IPS-15b (cell line): ENCODE measurements around the gene ZNF418.
A peak's percentile ranks its signal among the peaks of the same experiment; 100 is the strongest.

Experiments used
- H3K27me3 ChIP-seq: one replicate; pipeline ENCODE4 v1.6.1; 2013; ENCODE audit warnings: low read length; ENCODE audit not compliant: control insufficient read depth, insufficient read depth
- H3K36me3 ChIP-seq: one replicate; pipeline ENCODE4 v1.6.1; 2013; ENCODE audit warnings: low read length; ENCODE audit not compliant: control insufficient read depth, insufficient read depth
- H3K4me1 ChIP-seq: one replicate; pipeline ENCODE4 v1.6.1; 2013; ENCODE audit warnings: mild to moderate bottlenecking, low read length; ENCODE audit not compliant: control insufficient read depth, insufficient read depth
- H3K4me3 ChIP-seq: one replicate; pipeline ENCODE4 v1.5.1; 2013; ENCODE audit warnings: low read depth, low read length
- H3K9ac ChIP-seq: one replicate; pipeline ENCODE4 v1.6.1; 2013; ENCODE audit warnings: low read depth, mild to moderate bottlenecking, low read length
- H3K9me3 ChIP-seq: one replicate; pipeline ENCODE4 v1.6.1; 2013; ENCODE audit warnings: mild to moderate bottlenecking, low read length; ENCODE audit not compliant: control insufficient read depth, insufficient read depth

ZNF418 gene

DNA sequence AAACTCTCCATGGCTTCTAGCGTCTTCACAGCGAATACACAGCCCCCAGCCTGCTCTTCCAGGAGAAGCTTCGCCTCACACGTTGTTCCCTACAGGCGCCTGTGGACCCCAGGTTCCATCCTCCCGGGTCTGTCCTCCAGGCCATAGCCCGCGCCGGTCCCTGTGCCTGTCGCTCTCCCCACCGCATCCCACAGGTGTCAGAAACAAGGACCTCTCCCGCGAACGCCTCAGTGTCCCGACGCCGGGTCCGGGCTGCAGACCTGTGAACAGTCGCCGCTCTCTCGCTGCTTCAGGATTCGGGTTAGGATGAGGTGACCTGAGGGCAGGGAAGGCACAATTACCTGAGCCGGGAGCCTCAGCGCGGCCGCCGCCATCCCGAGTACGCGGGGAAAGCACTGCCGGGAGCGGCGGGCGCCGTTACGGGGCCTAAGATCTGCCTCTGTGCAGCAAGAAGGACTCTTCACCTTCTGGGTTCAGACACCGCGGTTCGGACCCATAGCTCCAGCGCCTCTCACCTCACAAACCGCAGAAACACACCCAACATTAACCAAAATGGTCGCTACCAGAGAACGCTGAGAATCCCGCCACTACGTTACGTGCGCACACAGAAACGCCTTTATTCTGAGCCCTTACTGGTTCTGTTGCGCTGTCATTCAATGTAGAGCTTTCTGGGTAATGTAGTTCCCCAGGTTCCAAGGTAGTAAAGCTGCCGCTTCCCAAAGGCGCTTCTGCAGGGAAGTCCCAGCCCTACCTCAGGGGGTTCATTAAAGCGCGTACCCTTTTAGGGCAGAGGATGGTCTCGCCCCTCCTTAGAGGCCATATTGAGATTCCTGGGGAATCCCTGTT lies at the start of gene ZNF418:
Gene ZNF418 (minus strand): TSS at position 583 of the 846 bp plus-strand sequence. CDS start 1,580 bp downstream, outside the sequence.
- H3K9ac ChIP-seq = peak within 1 kb of the TSS; percentile 96
- H3K9me3 ChIP-seq = no peaks in the 10 kb centered on the region
- H3K36me3 ChIP-seq = peaks cover 21% of the 10 kb centered on the region

DNA sequence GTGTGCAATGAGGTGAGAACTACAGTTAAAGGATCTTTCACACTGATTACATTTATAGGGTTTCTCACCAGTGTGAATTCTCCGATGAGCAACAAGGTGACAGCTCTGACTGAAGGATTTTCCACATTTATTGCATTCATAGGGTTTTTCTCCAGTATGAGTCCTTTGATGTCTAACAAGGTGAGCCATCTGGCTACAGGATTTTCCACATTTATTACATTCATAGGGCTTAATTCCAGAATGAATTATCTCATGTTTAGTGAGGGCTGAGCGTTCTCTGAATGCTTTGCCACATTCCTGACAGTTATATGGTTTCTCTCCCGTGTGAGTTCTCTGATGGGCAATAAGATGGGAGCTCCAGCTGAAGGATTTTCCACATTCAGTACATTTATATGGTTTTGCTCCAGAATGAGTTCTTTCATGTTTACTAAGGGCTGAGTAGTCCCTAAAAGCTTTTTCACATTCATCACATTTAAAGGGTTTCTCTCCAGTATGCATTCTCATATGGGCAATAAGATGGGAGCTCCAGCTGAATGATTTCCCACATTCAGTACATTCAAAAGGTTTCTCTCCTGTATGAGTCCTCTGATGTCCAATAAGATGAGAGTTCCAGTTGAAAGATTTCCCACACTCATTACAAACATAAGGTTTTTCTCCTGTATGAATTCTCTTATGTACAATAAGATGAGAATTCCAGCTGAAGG lies 43.5 kb upstream of the ZNF418 start:
- Histone ChIP-seq H3K36me3 (peaks cover 27% of the 10 kb centered on the region), H3K4me3 (no peak overlapping the region), H3K9me3 (peaks cover 69% of the 10 kb centered on the region), H3K4me1 (no peaks in the 10 kb centered on the region), H3K27me3 (no peaks in the 10 kb centered on the region), H3K9ac (no peak overlapping the region)

More for the DNA sequence above, at the start of gene ZNF418:
- Histone ChIP-seq H3K4me3 (peak within 1 kb of the TSS; percentile 89), H3K4me1 (peaks cover 2% of the 10 kb centered on the region), H3K27me3 (no peaks in the 10 kb centered on the region)

DNA sequence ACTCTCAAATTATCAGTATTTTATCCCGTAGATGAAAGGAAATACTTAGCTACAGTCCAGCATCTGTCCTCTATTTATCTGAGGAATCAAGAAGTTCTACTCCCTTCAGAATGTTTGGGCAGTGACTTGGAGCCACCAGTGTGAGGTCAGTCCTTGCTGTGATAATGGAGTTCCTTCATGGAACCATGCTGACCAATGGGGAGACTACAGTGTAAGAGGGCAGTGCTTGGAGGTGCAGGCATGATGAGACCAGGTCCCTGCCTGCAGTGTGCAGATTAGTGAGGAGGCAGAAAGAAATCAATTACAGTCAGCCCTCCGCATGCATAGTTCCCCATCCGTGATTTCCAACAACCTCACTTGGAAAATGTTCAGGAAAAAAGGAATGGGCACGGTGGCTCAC lies 39.2 kb upstream of the ZNF418 start, which contains the start of gene C19orf18:
Gene C19orf18 (minus strand): TSS at position 101 of the 400 bp plus-strand sequence. CDS start 102 bp downstream, outside the sequence.
- Histone ChIP-seq H3K9me3 (peaks cover 42% of the 10 kb centered on the region), H3K36me3 (no peaks in the 10 kb centered on the region), H3K9ac (no peak within 1 kb of the TSS)

DNA sequence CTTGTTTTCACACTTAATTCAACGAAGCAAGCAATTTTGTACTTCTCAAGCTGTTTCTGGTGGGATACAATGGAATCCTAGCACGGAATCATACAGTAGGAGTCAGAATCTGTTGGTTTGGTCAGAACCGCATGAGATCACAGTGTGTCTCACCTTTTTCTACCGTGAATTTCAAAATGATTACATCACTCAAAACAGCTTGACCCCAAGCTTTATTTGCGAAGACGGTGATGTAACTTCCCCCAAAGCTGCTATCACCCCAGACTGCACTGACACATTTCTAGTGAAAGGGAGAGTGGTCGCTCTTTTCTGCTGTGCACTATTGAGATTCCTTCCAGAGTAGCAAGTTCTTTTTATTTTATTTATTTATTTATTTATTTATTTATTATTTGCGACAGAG lies 29.6 kb upstream of the ZNF418 start:
- H3K9me3 ChIP-seq = peaks cover 3% of the 10 kb centered on the region
- no peaks in the 10 kb centered on the region for H3K4me1 ChIP-seq
- no peaks in the 10 kb centered on the region for H3K36me3 ChIP-seq
- no peak overlapping the region for H3K9ac ChIP-seq
- H3K4me3 ChIP-seq = no peak overlapping the region
- no peaks in the 10 kb centered on the region for H3K27me3 ChIP-seq

More for the DNA sequence above, 39.2 kb upstream of the ZNF418 start, which contains the start of gene C19orf18:
- Histone ChIP-seq H3K4me3 (no peak within 1 kb of the TSS), H3K27me3 (no peaks in the 10 kb centered on the region), H3K4me1 (no peaks in the 10 kb centered on the region)

DNA sequence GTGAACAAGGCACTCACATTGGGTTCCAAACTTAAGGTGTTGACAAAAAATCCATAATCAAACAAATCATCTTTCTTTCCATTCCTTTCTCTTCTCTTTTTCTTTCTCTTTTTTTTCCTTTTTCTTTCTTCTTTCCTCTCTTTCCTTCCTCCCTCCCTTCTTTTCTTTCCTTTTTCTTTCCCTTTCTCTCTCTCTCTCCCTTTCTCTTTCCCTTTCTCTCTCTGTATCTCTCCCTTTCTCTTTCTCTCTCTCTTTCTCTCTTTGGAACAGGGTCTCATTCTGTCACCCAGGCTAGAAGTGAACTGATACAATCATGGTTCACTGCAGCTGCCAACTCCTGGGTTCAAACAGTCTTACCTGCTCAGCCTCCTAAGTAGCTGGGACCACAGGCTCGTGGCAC lies 26.6 kb upstream of the ZNF418 start:
- no peaks in the 10 kb centered on the region for H3K36me3 ChIP-seq
- H3K4me3 ChIP-seq = no peak overlapping the region
- no peaks in the 10 kb centered on the region for H3K4me1 ChIP-seq
- no peaks in the 10 kb centered on the region for H3K27me3 ChIP-seq
- no peaks in the 10 kb centered on the region for H3K9me3 ChIP-seq
- no peak overlapping the region for H3K9ac ChIP-seq

DNA sequence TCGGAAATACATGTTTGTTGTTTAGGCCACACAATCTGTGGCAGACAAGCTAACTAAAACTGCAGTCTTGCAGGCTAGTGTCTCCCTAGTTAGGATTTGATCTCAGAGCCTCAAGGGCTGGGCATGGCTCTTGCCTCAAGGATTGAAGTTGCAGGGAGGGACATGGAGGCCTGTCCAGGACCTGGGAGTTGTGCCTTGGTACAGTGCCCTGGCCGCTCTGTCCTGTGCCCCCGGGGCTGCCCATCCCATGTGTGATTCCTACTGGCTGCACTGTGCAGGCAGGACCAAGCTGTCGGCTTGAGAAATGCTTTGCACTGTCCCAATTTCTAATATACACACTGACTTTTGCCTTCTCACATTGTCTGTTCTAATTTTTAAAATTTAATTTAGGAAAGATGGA lies 19.8 kb upstream of the ZNF418 start:
- Histone ChIP-seq H3K9ac (no peak overlapping the region), H3K9me3 (peaks cover 10% of the 10 kb centered on the region)

DNA sequence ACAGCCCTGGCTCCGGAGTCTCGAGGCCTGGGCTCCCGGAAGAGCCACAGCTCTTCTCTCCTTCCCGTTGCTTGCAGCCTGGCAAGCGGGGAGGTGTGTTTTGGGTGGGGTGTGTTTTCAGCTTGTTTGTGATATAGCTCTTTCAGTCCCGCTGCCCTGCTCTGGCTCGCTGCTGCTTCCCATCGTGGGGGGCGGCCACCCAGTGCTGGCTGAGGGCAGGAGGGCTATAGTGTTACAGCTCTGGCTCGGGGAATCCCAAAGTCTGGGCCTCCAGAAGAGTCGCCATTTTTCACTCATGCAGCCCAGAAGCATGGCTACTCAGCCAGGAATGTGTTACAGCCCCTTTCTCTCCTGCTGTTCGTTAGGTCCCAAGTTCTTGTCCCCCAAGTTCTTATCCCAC lies 14.5 kb upstream of the ZNF418 start:
- Histone ChIP-seq H3K9me3 (peaks cover 6% of the 10 kb centered on the region), H3K4me1 (no peaks in the 10 kb centered on the region), H3K4me3 (no peak overlapping the region)

More for the DNA sequence above, 19.8 kb upstream of the ZNF418 start:
- Histone ChIP-seq H3K4me1 (no peaks in the 10 kb centered on the region), H3K4me3 (no peak overlapping the region), H3K36me3 (no peaks in the 10 kb centered on the region), H3K27me3 (no peaks in the 10 kb centered on the region)

DNA sequence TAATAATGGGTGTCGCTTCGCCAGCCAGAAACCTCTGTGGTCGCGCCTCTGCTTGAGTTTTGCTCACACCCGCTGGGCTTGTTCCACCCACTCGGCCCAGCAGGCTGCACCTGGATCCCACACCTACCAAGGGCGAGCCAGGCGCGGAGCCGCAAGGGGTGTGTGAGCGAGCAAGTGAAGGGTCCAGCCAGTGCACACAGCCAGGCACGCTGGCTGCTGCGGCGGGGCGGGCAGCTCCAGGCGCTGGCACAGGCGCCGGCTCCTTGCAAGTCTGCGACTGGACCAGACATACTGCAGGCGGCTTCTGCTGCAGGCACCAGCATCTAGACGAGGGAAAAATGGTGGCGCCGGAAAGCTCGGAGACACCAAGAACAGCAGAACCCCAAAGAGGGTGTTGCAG lies 14.1 kb upstream of the ZNF418 start:
- Histone ChIP-seq H3K36me3 (peaks cover 4% of the 10 kb centered on the region), H3K4me3 (no peak overlapping the region), H3K4me1 (no peaks in the 10 kb centered on the region), H3K9ac (no peak overlapping the region), H3K27me3 (no peaks in the 10 kb centered on the region), H3K9me3 (peaks cover 5% of the 10 kb centered on the region)

More for the DNA sequence above, 14.5 kb upstream of the ZNF418 start:
- Histone ChIP-seq H3K36me3 (peaks cover 4% of the 10 kb centered on the region), H3K27me3 (no peaks in the 10 kb centered on the region), H3K9ac (no peak overlapping the region)

DNA sequence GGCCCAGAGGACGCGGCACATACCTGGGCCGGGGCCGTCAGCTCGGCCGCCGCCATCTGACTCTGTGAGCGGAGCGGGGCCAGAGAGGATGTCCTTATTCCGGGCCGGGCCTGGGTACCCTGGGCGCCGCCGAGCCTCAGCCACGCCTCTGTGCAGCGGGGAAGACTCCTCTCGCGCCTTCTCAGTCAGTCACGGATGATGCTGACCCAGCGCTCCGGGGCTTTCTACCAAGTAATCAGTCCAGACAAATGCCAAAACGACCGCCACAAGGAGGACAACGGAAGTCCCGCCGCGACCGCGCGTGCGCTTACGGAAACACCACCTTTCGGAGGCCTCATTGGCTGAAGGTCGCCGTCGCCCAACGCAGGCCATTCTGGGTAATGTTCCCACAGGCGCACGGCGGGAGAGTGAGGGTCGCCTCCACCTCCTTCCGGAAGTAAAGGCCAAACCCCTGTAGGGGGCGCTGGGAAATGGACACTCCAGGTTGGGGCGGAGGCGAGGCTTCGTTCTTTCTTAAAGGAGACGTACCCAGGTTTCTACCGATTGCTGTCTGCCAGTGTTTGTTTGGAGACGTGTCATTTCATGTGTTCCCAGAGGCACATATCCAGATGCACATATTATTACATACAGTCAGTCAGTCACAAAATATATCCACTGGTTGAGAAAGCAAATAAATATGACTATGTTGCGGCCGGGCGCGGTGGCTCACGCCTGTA lies 12.4 kb upstream of the ZNF418 start, which contains the start of gene ZNF256:
Gene ZNF256 (minus strand): TSS at position 288 of the 716 bp plus-strand sequence. CDS start 232 bp downstream, at position 56.
- Histone ChIP-seq H3K27me3 (no peaks in the 10 kb centered on the region), H3K4me1 (no peaks in the 10 kb centered on the region), H3K9me3 (no peaks in the 10 kb centered on the region), H3K9ac (peak within 1 kb of the TSS; percentile 76), H3K36me3 (peaks cover 9% of the 10 kb centered on the region), H3K4me3 (peak within 1 kb of the TSS; percentile 96)

DNA sequence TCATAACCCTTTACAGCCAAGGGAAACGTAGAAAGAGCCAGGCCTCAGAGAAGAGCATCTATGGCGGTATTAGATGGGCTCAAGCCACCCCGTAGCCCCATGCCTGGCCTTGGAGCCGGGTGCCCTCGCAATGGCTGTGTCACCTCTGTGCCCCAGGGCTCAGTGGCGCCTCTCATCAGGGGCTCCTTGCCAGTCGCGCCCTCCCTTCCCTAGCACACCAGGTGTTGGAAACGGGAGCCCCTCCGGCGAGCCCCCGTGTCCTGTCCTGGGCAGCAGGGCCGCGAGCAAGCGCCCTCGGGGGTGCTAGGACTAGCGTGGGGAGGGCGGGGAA lies 11.9 kb upstream of the ZNF418 start:
- H3K9ac ChIP-seq = peak overlapping the region; percentile 76
- no peaks in the 10 kb centered on the region for H3K4me1 ChIP-seq
- H3K27me3 ChIP-seq = no peaks in the 10 kb centered on the region
- H3K36me3 ChIP-seq = peaks cover 14% of the 10 kb centered on the region
- no peaks in the 10 kb centered on the region for H3K9me3 ChIP-seq
- H3K4me3 ChIP-seq = peak overlapping the region; percentile 96

DNA sequence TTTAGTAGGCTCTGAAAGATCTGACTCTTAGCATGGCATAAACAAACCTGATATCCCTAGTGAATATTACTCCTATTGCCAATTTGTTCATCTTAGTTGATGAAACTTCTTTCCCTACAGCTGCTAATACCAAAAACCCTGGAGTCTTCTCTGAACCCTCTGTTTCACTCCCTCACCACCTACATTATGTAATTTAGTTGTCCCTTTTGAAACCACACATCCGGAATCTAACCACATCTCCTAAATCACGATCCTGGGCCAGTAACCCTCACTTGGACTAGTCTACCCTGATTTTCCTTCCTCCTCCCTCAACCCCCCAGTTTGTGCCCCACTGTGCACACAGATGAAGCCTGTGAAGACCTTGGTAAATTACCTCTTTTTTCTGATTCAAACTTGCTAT lies 11.1 kb upstream of the ZNF418 start:
- H3K9me3 ChIP-seq = no peaks in the 10 kb centered on the region
- H3K4me3 ChIP-seq = peak overlapping the region; percentile 96
- H3K36me3 ChIP-seq = peaks cover 20% of the 10 kb centered on the region
- no peaks in the 10 kb centered on the region for H3K27me3 ChIP-seq
- peak overlapping the region; percentile 76 for H3K9ac ChIP-seq
- H3K4me1 ChIP-seq = no peaks in the 10 kb centered on the region
